HEK293T (cell line): ENCODE data around the gene LIMS2.
A peak's percentile ranks its signal among the peaks of the same experiment; 100 is the strongest.

Source experiments
- CTCF ChIA-PET: fragments of 350-600 bp; formaldehyde crosslinking; extraction: SDS; loops from one replicate; lab custom pipeline; 2021; ENCODE audit warnings: antibody characterized with exemption, inconsistent platforms; lab: Yijun Ruan, JAX
- POLR2A ChIA-PET: fragments of 350-600 bp; formaldehyde crosslinking; extraction: SDS; loops from one replicate; lab custom pipeline; 2020; ENCODE audit warnings: antibody characterized with exemption, inconsistent platforms; lab: Yijun Ruan, JAX
- DNase-seq: peaks from one replicate; pipeline ENCODE4 v3.0.0; 2012; ENCODE audit warnings: mixed read lengths; ENCODE audit errors: extremely low spot score
- ARNT ChIP-seq: fragments of 450-650 bp; IDR thresholded peaks from 2 replicates; pipeline ENCODE4 v1.6.1; 2017; ENCODE audit warnings: mild to moderate bottlenecking
- BHLHE40 ChIP-seq: fragments of 450-650 bp; IDR thresholded peaks from 2 replicates; pipeline ENCODE4 v1.6.1; 2016; ENCODE audit warnings: mild to moderate bottlenecking, moderate library complexity, borderline replicate concordance
- CTBP1 ChIP-seq: fragments of 450-650 bp; IDR thresholded peaks from 2 replicates; pipeline ENCODE4 v1.6.1; 2016; ENCODE audit warnings: borderline replicate concordance
- ELF4 ChIP-seq: fragments of 450-650 bp; IDR thresholded peaks from 2 replicates; pipeline ENCODE4 v1.6.1; 2017; ENCODE audit warnings: antibody characterized with exemption
- FOXA1 ChIP-seq: fragments of 450-650 bp; IDR thresholded peaks from 2 replicates; pipeline ENCODE4 v1.6.1; 2016; ENCODE audit warnings: mild to moderate bottlenecking
- FOXK2 ChIP-seq: fragments of 450-650 bp; IDR thresholded peaks from 2 replicates; pipeline ENCODE4 v1.6.1; 2016; ENCODE audit warnings: mild to moderate bottlenecking
- FOXM1 ChIP-seq: fragments of 450-650 bp; IDR thresholded peaks from 2 replicates; pipeline ENCODE4 v1.6.1; 2017; ENCODE audit warnings: mild to moderate bottlenecking, borderline replicate concordance
- HDGF ChIP-seq: fragments of 450-650 bp; IDR thresholded peaks from 2 replicates; pipeline ENCODE4 v1.6.1; 2017; ENCODE audit warnings: antibody characterized with exemption, borderline replicate concordance
- L3MBTL2 ChIP-seq: fragments of 450-650 bp; conservative IDR thresholded peaks from 2 replicates; pipeline ENCODE4 v1.6.1; 2016; ENCODE audit warnings: mild to moderate bottlenecking
- LEF1 ChIP-seq: fragments of 450-650 bp; IDR thresholded peaks from 2 replicates; pipeline ENCODE4 v1.6.1; 2017; ENCODE audit warnings: mild to moderate bottlenecking, borderline replicate concordance
- NFRKB ChIP-seq: fragments of 450-650 bp; IDR thresholded peaks from 2 replicates; pipeline ENCODE4 v1.6.1; 2016; ENCODE audit warnings: mild to moderate bottlenecking, moderate library complexity
- PKNOX1 ChIP-seq: fragments of 450-650 bp; IDR thresholded peaks from 2 replicates; pipeline ENCODE4 v1.6.1; 2016
- SP1 ChIP-seq: fragments of 450-650 bp; IDR thresholded peaks from 2 replicates; pipeline ENCODE4 v1.6.1; 2017
- SUZ12 ChIP-seq: fragments of 450-650 bp; IDR thresholded peaks from 2 replicates; pipeline ENCODE4 v1.6.1; 2016; ENCODE audit warnings: mild to moderate bottlenecking
- TARDBP ChIP-seq: fragments of 450-650 bp; IDR thresholded peaks from 2 replicates; pipeline ENCODE4 v1.6.1; 2016
- ZNF384 ChIP-seq: fragments of 450-650 bp; IDR thresholded peaks from 2 replicates; pipeline ENCODE4 v1.6.1; 2016

Gene LIMS2

DNA sequence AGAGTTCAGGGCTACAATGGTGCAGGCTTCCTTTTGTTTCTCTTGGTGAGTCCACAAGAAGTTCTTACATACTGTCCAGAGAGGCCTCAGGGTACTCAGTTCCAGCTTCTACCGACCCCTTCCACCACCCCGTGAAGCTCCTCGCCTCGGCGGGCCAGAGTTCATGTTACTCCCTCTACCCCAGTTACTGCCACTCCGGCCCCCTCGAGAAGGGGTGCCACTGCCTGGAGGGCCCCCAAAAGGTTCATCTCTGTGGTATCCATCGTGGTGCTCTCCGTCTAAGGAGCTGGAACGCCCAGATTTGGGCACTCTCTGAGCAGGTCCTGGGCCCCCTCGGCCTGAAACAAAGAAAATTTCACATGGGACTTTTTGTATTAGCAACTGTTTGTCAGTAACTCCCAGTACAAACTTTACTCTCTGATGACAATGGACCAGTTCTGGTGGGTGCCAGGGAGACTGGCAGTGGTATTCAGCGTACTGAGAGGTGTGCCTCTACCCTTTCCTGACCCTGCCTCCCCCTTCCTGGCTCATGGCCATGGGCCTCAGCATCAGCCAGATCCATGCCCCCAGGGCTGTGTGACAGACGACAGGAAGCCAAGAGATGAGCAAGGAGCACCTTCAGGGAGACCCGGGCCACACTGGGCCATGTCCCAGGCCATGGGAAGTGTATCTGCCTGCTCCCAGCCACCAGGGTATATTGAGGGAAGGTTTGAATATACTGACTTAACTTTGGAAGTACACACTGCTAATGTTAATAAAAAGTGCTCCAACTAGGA, 31.1 kb upstream of the LIMS2 start:
- DNase-seq: no peak
- ChIA-PET POLR2A (no interaction called here), CTCF (no interaction called here)
- TF ChIP-seq SP1: no peak
- no peak for TF ChIP-seq FOXA1
- TF ChIP-seq ELF4: no peak
- no peak for TF ChIP-seq BHLHE40
- no peak for TF ChIP-seq SUZ12
- no peak for TF ChIP-seq HDGF
- TF ChIP-seq TARDBP: no peak
- TF ChIP-seq CTBP1: no peak
- no peak for TF ChIP-seq PKNOX1
- no peak for TF ChIP-seq FOXM1
- no peak for TF ChIP-seq ZNF384
- TF ChIP-seq LEF1: no peak

GRCh38 chr2:127705391-127706065, 30.2 kb upstream of the LIMS2 start:
- no peak for DNase-seq
- CTCF ChIA-PET: interaction anchor here (1.7 kb wide), 1 partner anchor 114 kb away, joined by 6 read pairs; no protein-coding TSS in a partner anchor
- POLR2A ChIA-PET: interaction anchor here (0.6 to 1.7 kb wide), 2 partner anchors 11 to 341 kb away, joined by 3 read pairs; no protein-coding TSS in a partner anchor
- no peak for TF ChIP-seq BHLHE40
- no peak for TF ChIP-seq NFRKB
- no peak for TF ChIP-seq SUZ12
- TF ChIP-seq FOXM1: no peak
- no peak for TF ChIP-seq FOXA1

DNA sequence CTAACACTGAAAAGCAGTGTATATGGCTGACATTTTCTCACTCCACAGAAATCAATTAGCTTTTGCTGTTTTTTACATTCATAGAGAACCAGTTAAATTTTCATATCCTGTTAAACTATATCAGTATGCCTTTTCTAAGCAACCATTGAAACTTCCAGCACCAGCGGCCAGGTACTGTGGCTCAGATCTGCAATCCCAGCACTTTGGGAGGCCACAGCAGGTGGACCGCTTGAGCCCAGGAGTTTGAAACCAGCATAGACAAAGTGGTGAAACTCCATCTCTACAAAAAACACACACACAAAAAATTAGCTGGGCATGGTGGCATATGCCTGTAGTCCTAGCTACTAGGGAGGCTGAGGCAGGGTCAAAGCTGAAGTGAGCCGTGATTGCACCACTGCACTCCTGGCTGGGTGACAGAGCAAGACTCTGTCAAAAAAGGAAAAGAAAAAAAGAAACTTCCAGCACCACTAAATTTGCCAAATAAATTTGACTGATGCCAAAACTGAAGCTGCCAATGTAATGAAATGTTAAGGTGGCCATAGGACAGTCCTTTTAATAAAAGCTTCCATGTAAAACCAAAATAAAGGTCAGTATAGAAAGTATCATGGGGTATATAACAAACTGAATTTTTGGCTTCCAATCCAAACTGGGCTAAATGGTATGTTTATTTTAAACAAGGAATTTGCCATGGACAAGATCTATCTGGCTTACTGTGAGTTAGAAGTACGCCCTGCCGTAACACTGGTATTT, 29.5 kb upstream of the LIMS2 start:
- TF ChIP-seq FOXA1: no peak
- no peak for TF ChIP-seq FOXK2
- TF ChIP-seq CTBP1: no peak
- no peak for TF ChIP-seq TARDBP
- no peak for TF ChIP-seq PKNOX1
- no peak for TF ChIP-seq SUZ12
- TF ChIP-seq HDGF: no peak
- no peak for TF ChIP-seq L3MBTL2
- TF ChIP-seq ARNT: no peak
- no peak for DNase-seq
- POLR2A ChIA-PET: interaction anchor here (0.6 to 1.7 kb wide), 3 partner anchors 10 to 51 kb away, joined by 3 read pairs; no protein-coding TSS in a partner anchor
- CTCF ChIA-PET: interaction anchor here (0.5 to 1.7 kb wide), 2 partner anchors 75 to 113 kb away, joined by 4 to 6 read pairs; no protein-coding TSS in a partner anchor

- TF ChIP-seq LEF1: no peak
- no peak for TF ChIP-seq FOXA1
- no peak for TF ChIP-seq SP1
- no peak for TF ChIP-seq FOXK2
- TF ChIP-seq L3MBTL2: no peak
- TF ChIP-seq ARNT: no peak
- TF ChIP-seq SUZ12: no peak
- no peak for TF ChIP-seq TARDBP
- no peak for TF ChIP-seq ZNF384
- TF ChIP-seq BHLHE40: no peak
- TF ChIP-seq ELF4: no peak
- TF ChIP-seq NFRKB: no peak
- TF ChIP-seq FOXM1: no peak
- no peak for TF ChIP-seq HDGF
- TF ChIP-seq PKNOX1: no peak
- CTCF ChIA-PET: interaction anchor here (1.2 kb wide), 1 partner anchor 103 kb away, joined by 3 read pairs; no protein-coding TSS in a partner anchor
- POLR2A ChIA-PET: interaction anchor here (1.0 kb wide), 1 partner anchor 51 kb away, joined by 4 read pairs; no protein-coding TSS in a partner anchor
- DNase-seq: no peak
Measured at GRCh38 chr2:127703282-127703681, 28.0 kb upstream of the LIMS2 start.

GRCh38 chr2:127702395-127703009, 27.2 kb upstream of the LIMS2 start:
- no peak for TF ChIP-seq SUZ12
- peak; percentile 8; the same call in 1 of the 2 replicates for TF ChIP-seq L3MBTL2
- no peak for TF ChIP-seq CTBP1
- DNase-seq: no peak
- ChIA-PET CTCF (interaction anchor here (1.1 kb wide), 1 partner anchor 111 kb away, joined by 5 read pairs; no protein-coding TSS in a partner anchor), POLR2A (interaction anchor here (0.8 to 1.6 kb wide), 5 partner anchors 23 to 176 kb away, joined by 3 to 4 read pairs (median 3); partner anchors contain the start of genes IWS1 and LIMS2)
